Neural cell (in vitro differentiated cells): ENCODE results near the gene TCHH.

ENCODE experiments used
- CTCF ChIP-seq: fragments of 450-650 bp; IDR thresholded peaks from 2 replicates; pipeline ENCODE4 v1.5.1; 2014; ENCODE audit warnings: antibody characterized with exemption, mild to moderate bottlenecking, moderate library complexity; ENCODE audit not compliant: poor library complexity, severe bottlenecking
- EP300 ChIP-seq: fragments of 450-650 bp; conservative IDR thresholded peaks from 2 replicates; pipeline ENCODE4 v1.6.1; 2014; ENCODE audit warnings: antibody characterized with exemption, mild to moderate bottlenecking, moderate library complexity; ENCODE audit not compliant: poor library complexity, severe bottlenecking
- MXI1 ChIP-seq: fragments of 450-650 bp; conservative IDR thresholded peaks from 2 replicates; pipeline ENCODE4 v1.6.1; 2014; ENCODE audit warnings: antibody characterized with exemption, mild to moderate bottlenecking; ENCODE audit not compliant: poor library complexity, severe bottlenecking
- POLR2AphosphoS5 ChIP-seq: IDR thresholded peaks from 2 replicates; pipeline ENCODE4 v1.6.1; 2012
- RAD21 ChIP-seq: fragments of 450-650 bp; conservative IDR thresholded peaks from 2 replicates; pipeline ENCODE4 v1.6.1; 2014; ENCODE audit warnings: antibody characterized with exemption, mild to moderate bottlenecking, moderate library complexity
- REST ChIP-seq: IDR thresholded peaks from 2 replicates; pipeline ENCODE4 v1.6.1; 2012; ENCODE audit warnings: borderline replicate concordance
- TAF1 ChIP-seq: IDR thresholded peaks from 2 replicates; pipeline ENCODE4 v1.6.1; 2012; ENCODE audit warnings: low read depth

DNA sequence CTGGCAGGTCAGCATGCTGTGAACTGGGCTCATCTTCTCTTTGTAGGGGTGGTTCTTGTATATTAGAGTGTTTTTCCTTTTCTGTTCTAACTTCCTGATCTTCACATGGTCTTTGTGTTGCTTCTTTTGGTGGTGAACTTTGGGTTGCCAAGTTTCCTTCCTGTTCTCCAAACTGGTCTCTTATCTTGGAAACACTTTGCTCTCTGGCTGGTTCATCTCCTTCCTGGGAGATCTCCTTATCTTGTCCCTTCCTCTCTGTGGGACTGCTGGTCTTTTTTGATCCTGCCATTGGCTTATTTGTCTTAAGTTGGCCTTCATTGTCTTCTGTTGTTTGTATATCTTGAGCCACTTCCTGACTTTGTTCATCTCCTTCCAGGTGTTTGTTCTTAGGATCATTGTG lies 28.5 kb downstream of the TCHH start:
- TF ChIP-seq MXI1 (no peak), RAD21 (no peak), CTCF (no peak), REST (no peak), EP300 (no peak), TAF1 (no peak), POLR2AphosphoS5 (no peak)
